Gastroesophageal sphincter (tissue), 3 donors: ENCODE measurements around the gene MINDY4.

Source experiments
- POLR2A ChIP-seq, 2 donors: fragments of 450-650 bp; IDR thresholded peaks; one replicate each; pipeline ENCODE4 v1.6.1; 2017; ENCODE audit warnings: antibody characterized with exemption in 2 of 2, mild to moderate bottlenecking in 2 of 2, moderate library complexity in 1 of 2
- TF ChIP-seq, protein P1 (sequence below), 4 experiments: fragments of 200-600 bp in 2 of 4; fragments of 450-650 bp in 2 of 4; sonication (generic) in 1 of 4; IDR thresholded peaks; one replicate each; pipeline ENCODE4 v1.5.1; 2017 to 2019; ENCODE audit warnings: antibody characterized with exemption in 4 of 4, mild to moderate bottlenecking in 2 of 4, moderate library complexity in 2 of 4

DNA sequence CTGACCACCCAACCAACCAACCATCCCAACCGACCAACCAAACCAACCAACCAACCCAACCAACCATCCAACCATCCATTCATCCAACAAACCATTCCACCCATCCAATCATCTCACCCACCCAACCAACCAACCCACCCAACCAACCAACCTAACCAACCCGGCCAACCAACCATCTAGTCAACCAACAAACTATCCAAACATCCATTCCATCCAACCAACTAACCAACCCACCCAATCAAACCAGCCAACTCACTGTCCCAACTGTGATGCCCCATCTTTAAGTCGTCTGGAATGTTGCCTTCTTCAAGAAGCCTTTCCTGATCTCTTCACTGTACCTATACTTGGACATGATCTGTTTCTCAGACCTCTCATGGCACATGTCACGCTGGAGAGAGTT is 31.6 kb downstream of the MINDY4 start:
- TF ChIP-seq, protein P1, sequence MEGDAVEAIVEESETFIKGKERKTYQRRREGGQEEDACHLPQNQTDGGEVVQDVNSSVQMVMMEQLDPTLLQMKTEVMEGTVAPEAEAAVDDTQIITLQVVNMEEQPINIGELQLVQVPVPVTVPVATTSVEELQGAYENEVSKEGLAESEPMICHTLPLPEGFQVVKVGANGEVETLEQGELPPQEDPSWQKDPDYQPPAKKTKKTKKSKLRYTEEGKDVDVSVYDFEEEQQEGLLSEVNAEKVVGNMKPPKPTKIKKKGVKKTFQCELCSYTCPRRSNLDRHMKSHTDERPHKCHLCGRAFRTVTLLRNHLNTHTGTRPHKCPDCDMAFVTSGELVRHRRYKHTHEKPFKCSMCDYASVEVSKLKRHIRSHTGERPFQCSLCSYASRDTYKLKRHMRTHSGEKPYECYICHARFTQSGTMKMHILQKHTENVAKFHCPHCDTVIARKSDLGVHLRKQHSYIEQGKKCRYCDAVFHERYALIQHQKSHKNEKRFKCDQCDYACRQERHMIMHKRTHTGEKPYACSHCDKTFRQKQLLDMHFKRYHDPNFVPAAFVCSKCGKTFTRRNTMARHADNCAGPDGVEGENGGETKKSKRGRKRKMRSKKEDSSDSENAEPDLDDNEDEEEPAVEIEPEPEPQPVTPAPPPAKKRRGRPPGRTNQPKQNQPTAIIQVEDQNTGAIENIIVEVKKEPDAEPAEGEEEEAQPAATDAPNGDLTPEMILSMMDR (IDR thresholded peaks at IDR 0.05): no peak
- no peak for TF ChIP-seq POLR2A (IDR thresholded peaks at IDR 0.05)
